IPS DF 4.7 (cell line): ENCODE measurements around the gene UBASH3B.

Experiments used
- DNase-seq: peaks from one replicate; pipeline ENCODE4 v3.0.0-alpha.2; 2013; ENCODE audit warnings: low spot score; ENCODE audit errors: extremely low read depth

UBASH3B gene

GRCh38 chr11:122706291-122707088 is 51.0 kb downstream of the UBASH3B start:
- DNase-seq, result no peak

- no peak for DNase-seq
Observed at GRCh38 chr11:122707111-122707510, 51.6 kb downstream of the UBASH3B start.

DNA sequence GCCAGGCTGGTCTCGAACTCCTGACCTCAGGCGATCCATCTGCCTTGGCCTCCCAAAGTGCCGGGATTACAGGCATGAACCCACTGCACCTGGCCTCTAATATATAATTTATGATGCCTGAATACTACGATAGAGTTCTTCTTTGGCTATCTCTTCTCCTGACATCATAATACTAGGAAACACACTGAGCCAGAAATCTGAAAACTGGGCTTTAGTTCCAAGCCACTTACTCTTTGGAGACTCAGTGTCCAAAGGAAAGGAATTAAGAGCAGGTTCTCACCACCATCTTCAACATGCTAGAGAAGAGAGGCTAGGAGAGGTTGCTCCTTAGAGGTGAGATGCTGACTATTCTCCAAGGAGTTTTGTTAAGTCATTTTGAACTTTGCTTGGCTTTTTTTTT is 52.4 kb downstream of the UBASH3B start:
- no peak for DNase-seq

DNA sequence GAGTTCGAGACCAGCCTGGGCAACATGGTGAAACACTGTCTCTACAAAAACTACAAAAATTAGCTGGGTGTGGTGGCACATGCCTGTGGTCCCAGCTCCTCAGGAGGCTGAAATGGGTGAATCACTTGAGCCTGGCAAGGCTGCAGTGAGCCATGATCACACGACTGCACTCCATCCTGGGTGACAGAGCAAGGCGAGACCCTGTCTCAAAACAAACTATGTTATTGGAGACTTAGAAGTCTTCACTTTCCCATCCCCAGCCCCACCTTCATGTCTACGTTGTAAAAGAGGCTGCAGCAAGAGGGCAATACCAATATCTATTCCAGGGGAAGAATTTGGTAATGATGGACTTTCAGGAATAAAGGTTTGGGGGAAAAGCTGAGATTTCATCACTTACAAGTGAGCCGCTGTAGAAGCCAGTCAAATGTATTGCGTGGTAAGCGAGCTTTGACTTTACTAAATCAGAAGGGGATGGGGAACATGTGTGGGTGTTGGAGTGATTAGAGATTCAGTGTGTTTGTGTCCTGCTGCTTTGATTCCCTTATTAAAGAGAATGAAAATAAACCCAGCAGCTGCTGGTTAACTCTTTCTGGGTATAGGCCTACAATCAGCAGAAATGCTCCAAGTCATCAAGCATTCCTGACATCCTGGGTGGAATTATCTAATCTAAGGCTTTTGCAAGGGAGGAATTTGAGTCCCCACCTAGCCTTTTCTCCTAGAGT is 53.7 kb downstream of the UBASH3B start:
- DNase-seq, result no peak

- no peak for DNase-seq
Observed at GRCh38 chr11:122711362-122711761, 55.8 kb downstream of the UBASH3B start.

DNA sequence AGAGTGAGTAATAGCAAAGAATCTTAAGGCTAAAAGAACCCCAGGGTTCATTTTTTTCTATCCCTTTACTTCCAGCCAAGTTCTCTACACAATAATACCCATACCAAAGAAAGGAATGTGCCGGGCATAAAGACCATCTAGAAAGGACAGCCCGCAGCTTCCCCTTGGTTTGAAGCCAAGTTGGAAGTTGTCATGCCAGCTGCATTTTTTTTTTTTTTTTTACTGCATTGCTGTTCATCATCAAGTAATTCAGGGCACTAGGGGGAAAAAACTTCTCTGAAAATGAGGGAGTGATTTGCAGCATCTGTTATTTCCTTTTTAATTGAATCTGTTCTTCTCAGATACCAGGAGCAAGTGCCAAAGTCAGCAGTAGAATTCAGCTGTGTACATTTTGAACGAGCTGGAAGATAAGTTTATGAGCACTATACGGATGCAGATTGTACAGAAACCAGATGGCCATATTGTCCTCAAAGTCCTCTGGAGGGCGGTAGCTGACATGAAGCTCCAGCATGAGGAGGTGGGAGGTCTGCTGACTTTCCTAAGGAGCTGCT is 56.4 kb downstream of the UBASH3B start:
- DNase-seq, result no peak

- no peak for DNase-seq
Observed at GRCh38 chr11:122714004-122714403, 58.5 kb downstream of the UBASH3B start.

GRCh38 chr11:122714484-122714883 is 59.0 kb downstream of the UBASH3B start:
- no peak for DNase-seq

- no peak for DNase-seq
Observed at GRCh38 chr11:122715548-122716440, 60.3 kb downstream of the UBASH3B start.

GRCh38 chr11:122717264-122717867 is 61.8 kb downstream of the UBASH3B start:
- no peak for DNase-seq

DNA sequence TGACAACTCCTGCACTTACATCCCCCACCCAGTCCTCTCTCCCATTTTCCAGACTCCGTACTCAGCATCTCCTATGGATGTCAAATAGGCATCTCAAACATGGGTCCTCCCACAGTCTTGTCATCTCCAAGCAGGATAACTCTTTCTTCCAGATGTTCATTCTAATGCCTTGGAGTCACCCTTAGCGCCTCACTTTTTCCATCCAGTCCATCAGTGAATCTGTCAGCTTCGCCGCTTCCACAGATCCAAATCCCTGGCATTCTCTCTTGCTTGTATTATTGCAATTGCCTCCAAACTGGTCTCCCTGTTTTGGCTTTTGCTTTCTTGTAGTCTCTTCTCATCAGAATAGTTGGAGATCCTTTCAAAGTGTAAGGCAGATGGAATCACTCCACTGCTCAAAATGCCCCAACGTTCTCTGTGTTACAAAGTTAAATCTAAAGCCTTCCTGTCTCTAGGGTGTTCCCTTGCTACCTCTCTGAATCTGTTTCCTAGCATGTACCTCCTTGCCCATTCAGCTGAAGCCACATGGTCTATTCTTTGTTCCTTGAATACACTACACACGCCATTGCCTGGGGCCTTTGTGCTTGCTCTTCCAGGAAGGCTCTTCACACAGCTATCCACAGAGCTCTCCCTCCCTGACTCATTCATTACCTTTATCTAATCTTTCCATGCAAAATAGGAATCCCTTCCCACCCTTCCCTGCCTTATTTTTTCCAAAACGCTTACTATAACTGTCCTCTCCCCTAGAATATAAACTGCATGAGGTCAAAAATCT is 64.8 kb downstream of the UBASH3B start:
- DNase-seq, result no peak

- DNase-seq, result no peak
Observed at GRCh38 chr11:122721201-122721963, 65.9 kb downstream of the UBASH3B start.

- DNase-seq, result no peak
Observed at GRCh38 chr11:122721964-122722266, 66.4 kb downstream of the UBASH3B start.

GRCh38 chr11:122723106-122723505 is 67.6 kb downstream of the UBASH3B start:
- DNase-seq, result no peak

- DNase-seq, result no peak
Observed at GRCh38 chr11:122723576-122723975, 68.1 kb downstream of the UBASH3B start.

DNA sequence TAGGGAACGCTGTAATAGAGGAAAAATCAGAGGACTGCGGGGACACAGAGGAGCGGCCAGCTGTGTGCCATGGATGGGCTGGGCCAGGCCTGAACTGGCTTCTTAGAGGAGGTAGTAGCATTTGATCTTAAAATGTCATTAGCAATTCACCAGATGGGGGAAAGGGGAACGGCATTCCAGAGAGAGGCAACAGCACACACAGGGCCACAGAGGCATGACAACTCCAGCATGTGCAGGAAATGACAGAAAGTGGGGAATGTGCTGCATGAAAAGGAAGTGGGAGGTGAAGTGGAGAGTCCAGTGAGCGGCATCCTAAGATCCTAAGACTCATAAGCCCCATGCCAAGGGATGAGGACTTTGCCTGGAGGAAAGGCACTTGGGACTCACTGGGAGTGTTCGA is 69.0 kb downstream of the UBASH3B start:
- DNase-seq, result no peak

DNA sequence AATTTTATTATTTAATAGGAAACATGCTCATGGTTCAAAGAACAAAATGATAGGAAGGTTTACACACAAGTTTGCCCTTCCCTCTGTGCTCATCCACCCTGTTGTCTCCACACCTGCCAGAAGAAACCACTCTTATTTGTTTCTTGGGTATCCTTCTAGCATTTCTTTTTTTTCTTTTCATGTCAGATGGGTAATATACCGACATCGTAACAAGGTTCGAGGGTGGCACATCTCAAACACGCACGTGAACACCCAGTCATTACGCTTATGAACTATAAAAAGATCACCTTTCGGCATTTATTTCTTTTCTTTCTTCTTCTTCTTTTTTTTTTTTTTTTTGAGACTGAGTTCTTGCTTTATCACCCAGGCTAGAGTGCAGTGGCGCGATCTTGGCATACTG is 70.5 kb downstream of the UBASH3B start:
- DNase-seq, result no peak

GRCh38 chr11:122727101-122727929 is 71.8 kb downstream of the UBASH3B start:
- DNase-seq, result no peak

DNA sequence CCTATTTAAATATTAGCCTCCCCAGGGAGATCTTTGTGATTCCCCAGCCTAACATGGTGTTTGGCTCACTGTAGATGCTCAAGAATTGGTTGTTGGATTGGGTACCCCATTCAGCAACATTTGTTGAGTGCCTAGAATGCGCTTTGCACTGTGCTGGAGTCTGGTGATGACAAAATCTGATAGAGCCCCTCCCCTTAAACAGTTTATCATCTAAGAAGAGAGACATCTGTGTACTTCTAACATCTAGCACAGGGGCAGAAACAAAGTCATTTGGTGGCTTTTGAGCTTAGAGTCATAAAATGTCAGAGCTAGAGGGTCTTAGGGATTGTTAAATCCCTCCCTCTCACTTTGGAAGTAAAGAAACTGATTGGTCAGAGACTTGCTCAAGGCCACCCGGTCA is 73.0 kb downstream of the UBASH3B start:
- DNase-seq, result no peak
